Endothelial cell of umbilical vein (primary cell): ENCODE data around the gene TMC4.

ENCODE experiments used
- EZH2 ChIP-seq: IDR thresholded peaks from 2 replicates; pipeline ENCODE4 v1.6.1; 2012; ENCODE audit warnings: borderline replicate concordance, low read depth, mild to moderate bottlenecking, moderate library complexity, low read length, inconsistent platforms; ENCODE audit not compliant: severe bottlenecking
- FOS ChIP-seq: IDR thresholded peaks from 2 replicates; pipeline ENCODE4 v1.6.1; 2011; ENCODE audit warnings: mild to moderate bottlenecking, low read length, moderate library complexity, borderline replicate concordance; ENCODE audit not compliant: insufficient read depth
- GATA2 ChIP-seq: IDR thresholded peaks from 2 replicates; pipeline ENCODE4 v1.7.0; 2011; ENCODE audit warnings: low read depth, mild to moderate bottlenecking, moderate library complexity, mixed read lengths, low read length; ENCODE audit not compliant: insufficient read length, insufficient read depth
- JUN ChIP-seq: IDR thresholded peaks from 2 replicates; pipeline ENCODE4 v1.6.1; 2011; ENCODE audit warnings: borderline replicate concordance, low read depth; ENCODE audit not compliant: insufficient read length, insufficient read depth
- MYC ChIP-seq: IDR thresholded peaks from one replicate; pipeline ENCODE4 v1.6.1; 2011; ENCODE audit warnings: mild to moderate bottlenecking, low read depth, low read length
- POLR2A ChIP-seq: IDR thresholded peaks from 2 replicates; pipeline ENCODE4 v1.6.1; 2012; ENCODE audit warnings: low read depth, mild to moderate bottlenecking, control low read depth, low read length
- POLR2AphosphoS5 ChIP-seq: IDR thresholded peaks from 2 replicates; pipeline ENCODE4 v1.6.1; 2012; ENCODE audit warnings: low read depth, mild to moderate bottlenecking, control low read depth, low read length, moderate library complexity; ENCODE audit not compliant: insufficient read depth
- TF ChIP-seq, protein P1 (sequence below), 2 donors: IDR thresholded peaks; 1 replicate in 1 of 2; 2 replicates in 1 of 2; pipeline ENCODE4 v1.5.1; 2011; ENCODE audit warnings: low read length in 2 of 2, mild to moderate bottlenecking in 2 of 2, moderate library complexity in 2 of 2, control low read depth in 1 of 2, inconsistent platforms in 1 of 2, low read depth in 1 of 2; ENCODE audit not compliant: insufficient read depth in 1 of 2; ENCODE audit errors: extremely low read depth in 1 of 2
- TF ChIP-seq, protein P2 (sequence below): IDR thresholded peaks from 2 replicates; pipeline ENCODE4 v1.6.1; 2011; ENCODE audit not compliant: insufficient read depth, insufficient read length

GRCh38 chr19:54189735-54190502, 17.0 kb upstream of the TMC4 start:
- TF ChIP-seq EZH2 (no peak), POLR2A (peak; percentile 47), JUN (no peak), POLR2AphosphoS5 (peak; percentile 50), MYC (peak; percentile 35), FOS (no peak), GATA2 (no peak)
- TF ChIP-seq, protein P1, sequence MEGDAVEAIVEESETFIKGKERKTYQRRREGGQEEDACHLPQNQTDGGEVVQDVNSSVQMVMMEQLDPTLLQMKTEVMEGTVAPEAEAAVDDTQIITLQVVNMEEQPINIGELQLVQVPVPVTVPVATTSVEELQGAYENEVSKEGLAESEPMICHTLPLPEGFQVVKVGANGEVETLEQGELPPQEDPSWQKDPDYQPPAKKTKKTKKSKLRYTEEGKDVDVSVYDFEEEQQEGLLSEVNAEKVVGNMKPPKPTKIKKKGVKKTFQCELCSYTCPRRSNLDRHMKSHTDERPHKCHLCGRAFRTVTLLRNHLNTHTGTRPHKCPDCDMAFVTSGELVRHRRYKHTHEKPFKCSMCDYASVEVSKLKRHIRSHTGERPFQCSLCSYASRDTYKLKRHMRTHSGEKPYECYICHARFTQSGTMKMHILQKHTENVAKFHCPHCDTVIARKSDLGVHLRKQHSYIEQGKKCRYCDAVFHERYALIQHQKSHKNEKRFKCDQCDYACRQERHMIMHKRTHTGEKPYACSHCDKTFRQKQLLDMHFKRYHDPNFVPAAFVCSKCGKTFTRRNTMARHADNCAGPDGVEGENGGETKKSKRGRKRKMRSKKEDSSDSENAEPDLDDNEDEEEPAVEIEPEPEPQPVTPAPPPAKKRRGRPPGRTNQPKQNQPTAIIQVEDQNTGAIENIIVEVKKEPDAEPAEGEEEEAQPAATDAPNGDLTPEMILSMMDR (IDR thresholded peaks at IDR 0.05; ENCODE audit: extremely low read depth in 1 of 2, insufficient read depth in 1 of 2, low read depth in 1 of 2, low read length in 2 of 2): no peak
- TF ChIP-seq, protein P2, sequence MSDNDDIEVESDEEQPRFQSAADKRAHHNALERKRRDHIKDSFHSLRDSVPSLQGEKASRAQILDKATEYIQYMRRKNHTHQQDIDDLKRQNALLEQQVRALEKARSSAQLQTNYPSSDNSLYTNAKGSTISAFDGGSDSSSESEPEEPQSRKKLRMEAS: peak; percentile 33
